ENCODE measurements around the gene RSAD1. TPM values are rescaled to one million over a fixed set of nuclear protein-coding genes. Genes with fewer than 3 reads are reported as not detected.

The RSAD1 gene
- total RNA-seq, 1 donor from 2014 or later: 37.5 TPM

- TF ChIP-seq CTCF (IDR thresholded peaks at IDR 0.05): no peak
- DNase-seq (ENCODE audit: extremely low spot score, unreplicated experiment): no peak
- no peaks in the 10 kb centered on the region for H3K27me3 Mint-ChIP-seq (ENCODE audit: unreplicated experiment)
- no peak overlapping the region for H3K27ac Mint-ChIP-seq (ENCODE audit: unreplicated experiment)
- H3K4me3 Mint-ChIP-seq (ENCODE audit: unreplicated experiment): no peak overlapping the region
- no peaks in the 10 kb centered on the region for H3K4me1 Mint-ChIP-seq (ENCODE audit: unreplicated experiment)
- peaks cover 17% of the 10 kb centered on the region for H3K36me3 Mint-ChIP-seq (ENCODE audit: unreplicated experiment)
- H3K9me3 Mint-ChIP-seq (ENCODE audit: unreplicated experiment): no peaks in the 10 kb centered on the region
Measured at GRCh38 chr17:50488880-50489279, 10.2 kb downstream of the RSAD1 start.

GRCh38 chr17:50491505-50491904 is 12.8 kb downstream of the RSAD1 start:
- no peak for TF ChIP-seq CTCF (IDR thresholded peaks at IDR 0.05)
- no peak overlapping the region for H3K4me3 Mint-ChIP-seq (ENCODE audit: unreplicated experiment)
- peaks cover 2% of the 10 kb centered on the region for H3K4me1 Mint-ChIP-seq (ENCODE audit: unreplicated experiment)
- H3K27me3 Mint-ChIP-seq (ENCODE audit: unreplicated experiment): no peaks in the 10 kb centered on the region
- no peaks in the 10 kb centered on the region for H3K9me3 Mint-ChIP-seq (ENCODE audit: unreplicated experiment)
- DNase-seq (ENCODE audit: extremely low spot score, unreplicated experiment): no peak
- H3K27ac Mint-ChIP-seq (ENCODE audit: unreplicated experiment): no peak overlapping the region
- H3K36me3 Mint-ChIP-seq (ENCODE audit: unreplicated experiment): no peaks in the 10 kb centered on the region

GRCh38 chr17:50492214-50492613 is 13.6 kb downstream of the RSAD1 start:
- Mint-ChIP-seq H3K9me3 (ENCODE audit: unreplicated experiment) (no peaks in the 10 kb centered on the region), H3K4me3 (ENCODE audit: unreplicated experiment) (no peak overlapping the region), H3K27ac (ENCODE audit: unreplicated experiment) (no peak overlapping the region), H3K27me3 (ENCODE audit: unreplicated experiment) (no peaks in the 10 kb centered on the region), H3K4me1 (ENCODE audit: unreplicated experiment) (peaks cover 2% of the 10 kb centered on the region), H3K36me3 (ENCODE audit: unreplicated experiment) (no peaks in the 10 kb centered on the region)
- no peak for TF ChIP-seq CTCF (IDR thresholded peaks at IDR 0.05)
- DNase-seq (ENCODE audit: extremely low spot score, unreplicated experiment): no peak

GRCh38 chr17:50493744-50494143 is 15.1 kb downstream of the RSAD1 start:
- TF ChIP-seq CTCF (IDR thresholded peaks at IDR 0.05): no peak
- Mint-ChIP-seq H3K4me3 (ENCODE audit: unreplicated experiment) (no peak overlapping the region), H3K36me3 (ENCODE audit: unreplicated experiment) (no peaks in the 10 kb centered on the region), H3K27ac (ENCODE audit: unreplicated experiment) (no peak overlapping the region), H3K4me1 (ENCODE audit: unreplicated experiment) (peaks cover 2% of the 10 kb centered on the region), H3K27me3 (ENCODE audit: unreplicated experiment) (no peaks in the 10 kb centered on the region), H3K9me3 (ENCODE audit: unreplicated experiment) (no peaks in the 10 kb centered on the region)
- no peak for DNase-seq (ENCODE audit: extremely low spot score, unreplicated experiment)

GRCh38 chr17:50495217-50495823 is 16.7 kb downstream of the RSAD1 start:
- Mint-ChIP-seq H3K27ac (ENCODE audit: unreplicated experiment) (no peak overlapping the region), H3K36me3 (ENCODE audit: unreplicated experiment) (no peaks in the 10 kb centered on the region), H3K4me1 (ENCODE audit: unreplicated experiment) (peaks cover 2% of the 10 kb centered on the region), H3K9me3 (ENCODE audit: unreplicated experiment) (no peaks in the 10 kb centered on the region), H3K27me3 (ENCODE audit: unreplicated experiment) (no peaks in the 10 kb centered on the region), H3K4me3 (ENCODE audit: unreplicated experiment) (no peak overlapping the region)
- no peak for TF ChIP-seq CTCF (IDR thresholded peaks at IDR 0.05)
- no peak for DNase-seq (ENCODE audit: extremely low spot score, unreplicated experiment)
